ENCODE results near the gene LIPI.
"Not testable (repeated sequence)": the region's sequence is repeated elsewhere in the genome, so short reads cannot be mapped to it uniquely, and the experiment has no call there.

The LIPI gene

GRCh38 chr21:14115646-14116045, 95.1 kb downstream of the LIPI start:
- ChIA-PET CTCF (no interaction called here), POLR2A (no interaction called here)
- TF ChIP-seq CTCF (IDR thresholded peaks at IDR 0.05; ENCODE audit: insufficient read depth, low read length, missing control alignments): no peak
- no peak for DNase-seq (ENCODE audit: low read depth, low spot score)
- no peak overlapping the region for H3K4me3 ChIP-seq (ENCODE audit: low read depth, low read length)

- ChIA-PET POLR2A (no interaction called here), CTCF (interaction anchor here (0.6 kb wide), 1 partner anchor 37 kb away, joined by 3 read pairs; no protein-coding TSS in a partner anchor)
- DNase-seq (ENCODE audit: low read depth, low spot score): no peak
- no peak for TF ChIP-seq CTCF (IDR thresholded peaks at IDR 0.05; ENCODE audit: insufficient read depth, low read length, missing control alignments)
- H3K4me3 ChIP-seq (ENCODE audit: low read depth, low read length): no peak overlapping the region
Observed at GRCh38 chr21:14114251-14114650, 96.5 kb downstream of the LIPI start.

- H3K4me3 ChIP-seq (ENCODE audit: low read depth, low read length); POLR2A ChIA-PET; CTCF ChIA-PET; DNase-seq (ENCODE audit: low read depth, low spot score): not testable (repeated sequence)
Observed at GRCh38 chr21:14104564-14104963, 106.2 kb downstream of the LIPI start.

DNA sequence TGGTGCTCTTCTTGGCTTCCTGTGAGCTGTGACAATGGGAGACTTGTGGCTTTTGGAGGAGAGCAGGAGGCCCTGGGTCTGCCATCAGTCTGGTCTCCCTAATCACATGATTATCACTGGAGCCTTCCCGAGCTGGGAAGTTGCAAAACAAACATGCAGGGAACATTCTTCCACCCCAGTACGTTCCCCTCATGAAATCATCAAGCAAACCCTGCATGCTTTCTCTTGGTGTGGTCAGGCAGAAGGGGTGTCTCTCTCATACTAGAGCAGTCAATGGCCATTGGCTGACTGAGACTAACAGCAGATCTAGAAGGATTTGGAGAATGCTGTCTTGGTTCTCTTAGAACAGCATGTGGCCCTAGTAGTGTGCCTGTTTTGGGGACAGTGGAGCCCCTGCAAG, 111.2 kb downstream of the LIPI start:
- peak; percentile 26 for DNase-seq (ENCODE audit: low read depth, low spot score)
- no peak for TF ChIP-seq CTCF (IDR thresholded peaks at IDR 0.05; ENCODE audit: insufficient read depth, low read length, missing control alignments)
- ChIA-PET CTCF (no interaction called here), POLR2A (no interaction called here)
- no peak overlapping the region for H3K4me3 ChIP-seq (ENCODE audit: low read depth, low read length)

- ChIA-PET POLR2A (no interaction called here), CTCF (no interaction called here)
- DNase-seq (ENCODE audit: low read depth, low spot score): no peak
- no peak for TF ChIP-seq CTCF (IDR thresholded peaks at IDR 0.05; ENCODE audit: insufficient read depth, low read length, missing control alignments)
- no peak overlapping the region for H3K4me3 ChIP-seq (ENCODE audit: low read depth, low read length)
Observed at GRCh38 chr21:14097881-14098499, 112.8 kb downstream of the LIPI start.

GRCh38 chr21:14096577-14096976, 114.2 kb downstream of the LIPI start:
- no peak overlapping the region for H3K4me3 ChIP-seq (ENCODE audit: low read depth, low read length)
- ChIA-PET CTCF (no interaction called here), POLR2A (no interaction called here)
- TF ChIP-seq CTCF (IDR thresholded peaks at IDR 0.05; ENCODE audit: insufficient read depth, low read length, missing control alignments): no peak
- DNase-seq (ENCODE audit: low read depth, low spot score): no peak

DNA sequence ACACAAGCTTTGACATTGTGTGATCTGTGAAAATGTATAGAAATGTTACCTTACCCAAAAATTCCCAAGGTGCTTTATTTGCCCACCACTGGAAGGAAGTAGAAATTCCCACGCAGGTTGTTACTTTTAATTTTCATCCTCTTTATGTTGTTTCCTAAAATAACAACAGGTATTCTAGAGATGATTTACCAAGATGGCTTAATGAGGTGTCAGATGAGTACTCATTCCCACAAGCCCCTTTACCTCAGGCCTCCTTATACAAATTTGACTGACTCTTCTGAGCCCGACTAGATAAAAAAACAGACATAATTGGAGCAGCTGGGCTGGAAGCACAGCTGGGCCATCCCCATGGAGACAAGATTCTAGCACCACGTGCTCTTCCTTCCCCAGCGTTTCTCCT, 114.6 kb downstream of the LIPI start:
- CTCF ChIA-PET: no interaction called here
- POLR2A ChIA-PET: no interaction called here
- DNase-seq (ENCODE audit: low read depth, low spot score): no peak
- TF ChIP-seq CTCF (IDR thresholded peaks at IDR 0.05; ENCODE audit: insufficient read depth, low read length, missing control alignments): no peak
- H3K4me3 ChIP-seq (ENCODE audit: low read depth, low read length): no peak overlapping the region

All from AG04449 (cell line).